Spleen (tissue), 7 donors: ENCODE measurements around the gene SLC24A3.

Experiments used
- CTCF ChIP-seq, 11 experiments: fragments of 200-600 bp in 7 of 11; fragments of 450-650 bp in 4 of 11; sonication (generic) in 4 of 11; IDR thresholded peaks in 8 of 11; conservative IDR thresholded peaks in 3 of 11; 1 replicate in 7 of 11; 2 replicates in 4 of 11; pipeline versions ENCODE4 v1.4.0 to v1.8.0; 2016 to 2021; ENCODE audit warnings: antibody characterized with exemption in 11 of 11, inconsistent platforms in 4 of 11, mild to moderate bottlenecking in 1 of 11
- POLR2A ChIP-seq, 3 donors: fragments of 450-650 bp; IDR thresholded peaks; one replicate each; pipeline ENCODE4 v1.5.1; 2017; ENCODE audit warnings: antibody characterized with exemption in 3 of 3, mild to moderate bottlenecking in 1 of 3
- POLR2AphosphoS5 ChIP-seq, 3 donors: sonication (generic); formaldehyde crosslinking; IDR thresholded peaks; one replicate each; pipeline ENCODE4 v1.5.1; 2017; ENCODE audit warnings: antibody characterized with exemption in 3 of 3
- donor health status: DM: no; HTN: no; CAD: no; lungs with moderate emphysema.
- donor health status: DM: no; HTN: no; CAD: no.
- donor health status: DM: no; HTN: no; CAD: no.

- TF ChIP-seq CTCF (IDR thresholded peaks at IDR 0.05 in 8 of 11, conservative IDR thresholded peaks at IDR 0.05 in 3 of 11): no peak
- TF ChIP-seq POLR2AphosphoS5 (IDR thresholded peaks at IDR 0.05): no peak
- no peak for TF ChIP-seq POLR2A (IDR thresholded peaks at IDR 0.05)
Measured at GRCh38 chr20:19308146-19308545, 95.7 kb downstream of the SLC24A3 start.
